Gastroesophageal sphincter (tissue), 4 donors: ENCODE results near the gene BMP2K. TPM values are rescaled to one million over a fixed set of nuclear protein-coding genes. Genes with fewer than 3 reads are reported as not detected.
"Not testable (repeated sequence)": the region's sequence is repeated elsewhere in the genome, so short reads cannot be mapped to it uniquely, and the experiment has no call there.

ENCODE experiments used
- ATAC-seq: fragments of 150-250 bp; one replicate; pipeline ENCODE4 v1.9.1; 2016; ENCODE audit warnings: mild to moderate bottlenecking, moderate library complexity
- H3K27ac ChIP-seq, 4 donors: fragments of 200-600 bp; sonication (generic) in 3 of 4; 1 replicate in 3 of 4; 2 replicates in 1 of 4; pipeline ENCODE4 v1.5.1; 2016 to 2019
- H3K27me3 ChIP-seq: fragments of 200-600 bp; sonication (generic); one replicate; pipeline ENCODE4 v1.5.1; 2019
- H3K36me3 ChIP-seq, 2 donors: fragments of 200-600 bp; sonication (generic); one replicate each; pipeline ENCODE4 v1.5.1; 2019; ENCODE audit warnings: control low read depth in 1 of 2
- H3K4me1 ChIP-seq, 3 donors: fragments of 200-600 bp; sonication (generic); 1 replicate in 2 of 3; 2 replicates in 1 of 3; pipeline ENCODE4 v1.5.1; 2016 to 2019; ENCODE audit warnings: control low read depth in 2 of 3
- H3K4me3 ChIP-seq, 2 donors: fragments of 200-600 bp; sonication (generic); one replicate each; pipeline ENCODE4 v1.5.1; 2019; ENCODE audit warnings: mild to moderate bottlenecking in 1 of 2, moderate library complexity in 1 of 2
- H3K9me3 ChIP-seq, 3 donors: fragments of 200-600 bp; sonication (generic); one replicate each; pipeline ENCODE4 v1.5.1; 2017 to 2019; ENCODE audit warnings: control low read depth in 2 of 3
- CTCF ChIP-seq, 4 experiments: fragments of 200-600 bp in 2 of 4; fragments of 450-650 bp in 2 of 4; sonication (generic) in 1 of 4; IDR thresholded peaks; one replicate each; pipeline ENCODE4 v1.5.1; 2017 to 2019; ENCODE audit warnings: antibody characterized with exemption in 4 of 4, mild to moderate bottlenecking in 2 of 4, moderate library complexity in 2 of 4
- EP300 ChIP-seq: sonication (generic); formaldehyde crosslinking; IDR thresholded peaks from one replicate; pipeline ENCODE4 v1.6.1; 2017; ENCODE audit warnings: antibody characterized with exemption, mild to moderate bottlenecking
- POLR2A ChIP-seq, 2 donors: fragments of 450-650 bp; IDR thresholded peaks; one replicate each; pipeline ENCODE4 v1.6.1; 2017; ENCODE audit warnings: antibody characterized with exemption in 2 of 2, mild to moderate bottlenecking in 2 of 2, moderate library complexity in 1 of 2
- POLR2AphosphoS5 ChIP-seq: sonication (generic); formaldehyde crosslinking; IDR thresholded peaks from one replicate; pipeline ENCODE4 v1.6.1; 2017; ENCODE audit warnings: antibody characterized with exemption
- WGBS, 2 donors: methylation state at CpG; one replicate each; pipeline ENCODE4 v1.1.5; 2018; ENCODE audit warnings: low coverage in 1 of 2; 5-methylcytosine and 5-hydroxymethylcytosine counted together
- total RNA-seq, 4 donors: library from RNA; depleted of rRNA; stranded (reverse); fragments of >200 nt; gene quantifications; one replicate each; pipeline ENCODE4 v1.1.0, GENCODE V29; 2016

The BMP2K gene
- total RNA-seq, 4 donors from 2014 or later = 44.6 to 70.5 (median 48.7) TPM

- Histone ChIP-seq H3K4me1 (peaks cover 5 to 42% (median 21%) of the 10 kb centered on the region in 3 donors), H3K9me3 (no peaks in the 10 kb centered on the region), H3K27me3 (no peaks in the 10 kb centered on the region), H3K4me3 (no peak overlapping the region), H3K36me3 (no peaks in the 10 kb centered on the region), H3K27ac (no peak overlapping the region)
- TF ChIP-seq POLR2A (IDR thresholded peaks at IDR 0.05) (no peak), POLR2AphosphoS5 (no peak), CTCF (IDR thresholded peaks at IDR 0.05) (no peak), EP300 (no peak)
- 71 to 93% methylated on average over 1 to 2 of the region's 2 CpGs for WGBS, 2 donors
- no peak for ATAC-seq
These were observed 11.3 kb downstream of the BMP2K start for GRCh38 chr4:78787392-78788006.

- TF ChIP-seq POLR2A (IDR thresholded peaks at IDR 0.05) (no peak), EP300 (no peak), POLR2AphosphoS5 (no peak), CTCF (IDR thresholded peaks at IDR 0.05) (no peak)
- no peak for ATAC-seq
- peaks cover 5 to 41% (median 21%) of the 10 kb centered on the region in 3 donors for H3K4me1 ChIP-seq
- whole genome bisulfite sequencing, 2 donors = 73 to 90% methylated on average over 3 of the region's 3 CpGs
- H3K4me3 ChIP-seq = no peak overlapping the region
- no peaks in the 10 kb centered on the region for H3K27me3 ChIP-seq
- no peak overlapping the region for H3K27ac ChIP-seq
- H3K36me3 ChIP-seq = no peaks in the 10 kb centered on the region
- no peaks in the 10 kb centered on the region for H3K9me3 ChIP-seq
These were observed 12.1 kb downstream of the BMP2K start for GRCh38 chr4:78788007-78788889.

GRCh38 chr4:78795594-78796416, 19.7 kb downstream of the BMP2K start:
- H3K27ac ChIP-seq, ATAC-seq, H3K9me3 ChIP-seq, H3K36me3 ChIP-seq, H3K27me3 ChIP-seq, H3K4me3 ChIP-seq, H3K4me1 ChIP-seq: not testable (repeated sequence)
- WGBS, 2 donors = 100% methylated on average over 2 of the region's 5 CpGs; no CpG with 5 or more reads in 1 of the 2 donors

GRCh38 chr4:78796526-78796925, 20.4 kb downstream of the BMP2K start:
- Histone ChIP-seq H3K4me3 (no peak overlapping the region), H3K9me3 (no peaks in the 10 kb centered on the region), H3K27ac (no peak overlapping the region), H3K27me3 (no peaks in the 10 kb centered on the region), H3K4me1 (peaks cover 0 to 6% (median 0%) of the 10 kb centered on the region in 3 donors), H3K36me3 (no peaks in the 10 kb centered on the region)
- TF ChIP-seq CTCF (IDR thresholded peaks at IDR 0.05) (no peak), POLR2A (IDR thresholded peaks at IDR 0.05) (no peak), POLR2AphosphoS5 (no peak), EP300 (no peak)
- no peak for ATAC-seq
- WGBS, 2 donors = 59 to 90% methylated on average over 2 of the region's 2 CpGs

- no peak for ATAC-seq
- TF ChIP-seq POLR2A (IDR thresholded peaks at IDR 0.05) (no peak), EP300 (no peak), POLR2AphosphoS5 (no peak)
- 72% methylated on average over 2 of the region's 4 CpGs; no CpG with 5 or more reads in 1 of the 2 donors for WGBS, 2 donors
These were observed 21.7 kb downstream of the BMP2K start for GRCh38 chr4:78797777-78798284.

More at GRCh38 chr4:78797777-78798284, 21.7 kb downstream of the BMP2K start:
- no peak overlapping the region for H3K27ac ChIP-seq
- no peak overlapping the region for H3K4me3 ChIP-seq
- H3K27me3 ChIP-seq = no peaks in the 10 kb centered on the region
- H3K9me3 ChIP-seq = no peaks in the 10 kb centered on the region
- peaks cover 0 to 7% (median 0%) of the 10 kb centered on the region in 3 donors for H3K4me1 ChIP-seq
- no peaks in the 10 kb centered on the region for H3K36me3 ChIP-seq
